Suprapubic skin (tissue), 4 donors: ENCODE results near the gene C21orf91.

ENCODE experiments used
- EP300 ChIP-seq: sonication (generic); formaldehyde crosslinking; IDR thresholded peaks from one replicate; pipeline ENCODE4 v1.6.1; 2017; ENCODE audit warnings: antibody characterized with exemption
- POLR2A ChIP-seq, 2 donors: fragments of 450-650 bp; IDR thresholded peaks; one replicate each; pipeline ENCODE4 v1.6.1; 2017; ENCODE audit warnings: antibody characterized with exemption in 2 of 2, mild to moderate bottlenecking in 2 of 2, moderate library complexity in 2 of 2
- POLR2AphosphoS5 ChIP-seq, 3 donors: sonication (generic); formaldehyde crosslinking; IDR thresholded peaks; one replicate each; pipeline ENCODE4 v1.6.1; 2017; ENCODE audit warnings: antibody characterized with exemption in 3 of 3
- TF ChIP-seq, protein P1 (sequence below), 2 donors: fragments of 200-600 bp in 1 of 2; fragments of 450-650 bp in 1 of 2; sonication (generic) in 1 of 2; IDR thresholded peaks; one replicate each; pipeline ENCODE4 v1.5.1; 2016 to 2019; ENCODE audit warnings: antibody characterized with exemption in 2 of 2, mild to moderate bottlenecking in 1 of 2, moderate library complexity in 1 of 2

DNA sequence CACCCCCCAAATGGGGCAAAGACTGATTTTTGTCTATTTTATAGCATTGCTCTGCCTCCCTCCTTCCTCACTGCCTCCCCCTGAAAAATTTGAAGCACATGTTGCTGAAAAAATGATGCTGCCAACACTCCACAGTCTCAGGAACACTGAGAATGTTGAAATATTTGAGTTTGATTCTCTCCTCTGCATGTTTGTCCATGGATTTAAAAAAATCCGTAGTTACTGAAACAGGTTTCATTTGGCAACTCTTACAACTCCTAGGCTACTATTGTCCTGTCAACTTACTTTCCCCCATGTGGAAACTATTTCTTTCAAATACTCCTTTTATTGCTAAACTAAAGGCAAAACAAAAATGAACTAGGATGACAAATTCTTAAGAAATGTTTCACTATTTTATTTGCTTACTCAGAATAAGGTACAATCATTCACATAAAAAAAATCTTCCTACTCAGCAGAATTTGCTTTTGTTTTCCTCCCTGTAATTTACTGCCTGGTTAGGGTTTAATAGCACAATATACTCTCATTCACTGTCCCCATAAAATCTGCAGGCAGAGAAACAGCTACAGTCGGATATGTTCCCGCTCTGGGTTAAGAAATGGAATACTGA is 50.2 kb downstream of the C21orf91 start:
- TF ChIP-seq, protein P1, sequence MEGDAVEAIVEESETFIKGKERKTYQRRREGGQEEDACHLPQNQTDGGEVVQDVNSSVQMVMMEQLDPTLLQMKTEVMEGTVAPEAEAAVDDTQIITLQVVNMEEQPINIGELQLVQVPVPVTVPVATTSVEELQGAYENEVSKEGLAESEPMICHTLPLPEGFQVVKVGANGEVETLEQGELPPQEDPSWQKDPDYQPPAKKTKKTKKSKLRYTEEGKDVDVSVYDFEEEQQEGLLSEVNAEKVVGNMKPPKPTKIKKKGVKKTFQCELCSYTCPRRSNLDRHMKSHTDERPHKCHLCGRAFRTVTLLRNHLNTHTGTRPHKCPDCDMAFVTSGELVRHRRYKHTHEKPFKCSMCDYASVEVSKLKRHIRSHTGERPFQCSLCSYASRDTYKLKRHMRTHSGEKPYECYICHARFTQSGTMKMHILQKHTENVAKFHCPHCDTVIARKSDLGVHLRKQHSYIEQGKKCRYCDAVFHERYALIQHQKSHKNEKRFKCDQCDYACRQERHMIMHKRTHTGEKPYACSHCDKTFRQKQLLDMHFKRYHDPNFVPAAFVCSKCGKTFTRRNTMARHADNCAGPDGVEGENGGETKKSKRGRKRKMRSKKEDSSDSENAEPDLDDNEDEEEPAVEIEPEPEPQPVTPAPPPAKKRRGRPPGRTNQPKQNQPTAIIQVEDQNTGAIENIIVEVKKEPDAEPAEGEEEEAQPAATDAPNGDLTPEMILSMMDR (IDR thresholded peaks at IDR 0.05), result no peak
- TF ChIP-seq POLR2AphosphoS5 (IDR thresholded peaks at IDR 0.05) (no peak), POLR2A (IDR thresholded peaks at IDR 0.05) (no peak), EP300 (no peak)
